Measurements from ENCODE around the gene TNFRSF1A.

GRCh38 chr12:6294156-6295093 lies 47.5 kb downstream of the TNFRSF1A start:
- TF ChIP-seq EZH2phosphoT487 (IDR thresholded peaks at IDR 0.05; ENCODE audit: low read depth) (no peak), CTCF (IDR thresholded peaks at IDR 0.05; ENCODE audit: low read depth, low read length) (no peak)
